HG02870 (cell line): Measurements from ENCODE around the gene CD48.

ENCODE experiments used
- ATAC-seq: cut with Tn5 transposase; IDR thresholded peaks from one replicate; pipeline ENCODE4 v1.9.1; 2021; ENCODE audit warnings: mild to moderate bottlenecking, moderate library complexity; ENCODE audit not compliant: unreplicated experiment

The CD48 gene

DNA sequence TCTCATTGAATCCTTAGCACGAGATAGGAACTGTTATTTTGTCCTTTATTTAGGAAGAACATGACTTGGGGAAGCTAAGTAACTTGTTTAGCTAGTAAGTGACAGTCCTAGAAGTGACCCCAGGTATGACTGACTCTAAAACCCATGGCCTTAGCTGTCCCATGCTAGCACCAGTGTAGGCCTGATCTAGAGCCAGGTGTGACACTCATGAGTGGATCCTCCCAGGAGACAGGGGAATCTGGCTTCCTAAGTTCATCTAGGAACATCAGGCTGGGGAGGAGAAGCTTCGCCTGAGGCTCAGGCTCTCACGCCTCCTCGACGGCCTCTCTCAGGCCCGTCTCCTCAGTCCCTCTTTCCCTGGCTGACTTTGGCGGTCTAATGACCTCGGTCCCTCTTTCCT lies 31.2 kb downstream of the CD48 start:
- ATAC-seq: no peak

DNA sequence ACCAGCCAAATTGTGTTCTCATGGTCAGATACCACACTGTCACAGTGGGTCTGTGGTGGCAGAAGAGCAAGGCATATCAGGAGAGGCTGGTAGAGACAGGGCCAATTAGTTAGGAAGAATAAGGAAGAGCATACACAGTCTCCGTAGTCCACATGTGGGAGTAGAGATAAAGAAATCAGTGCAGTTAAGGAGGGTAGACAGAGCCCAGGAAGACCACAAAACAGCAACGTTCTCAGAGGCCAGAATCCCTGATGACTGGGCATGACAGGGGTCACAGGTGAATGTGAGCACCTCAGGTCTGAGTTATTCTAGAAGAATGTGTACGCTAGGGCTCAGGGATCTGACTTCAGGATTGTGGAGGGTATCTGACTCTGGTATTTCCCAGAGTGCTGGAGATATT lies 31.7 kb downstream of the CD48 start:
- no peak for ATAC-seq

- no peak for ATAC-seq
Measured at GRCh38 chr1:160676869-160677597, 34.6 kb downstream of the CD48 start.

DNA sequence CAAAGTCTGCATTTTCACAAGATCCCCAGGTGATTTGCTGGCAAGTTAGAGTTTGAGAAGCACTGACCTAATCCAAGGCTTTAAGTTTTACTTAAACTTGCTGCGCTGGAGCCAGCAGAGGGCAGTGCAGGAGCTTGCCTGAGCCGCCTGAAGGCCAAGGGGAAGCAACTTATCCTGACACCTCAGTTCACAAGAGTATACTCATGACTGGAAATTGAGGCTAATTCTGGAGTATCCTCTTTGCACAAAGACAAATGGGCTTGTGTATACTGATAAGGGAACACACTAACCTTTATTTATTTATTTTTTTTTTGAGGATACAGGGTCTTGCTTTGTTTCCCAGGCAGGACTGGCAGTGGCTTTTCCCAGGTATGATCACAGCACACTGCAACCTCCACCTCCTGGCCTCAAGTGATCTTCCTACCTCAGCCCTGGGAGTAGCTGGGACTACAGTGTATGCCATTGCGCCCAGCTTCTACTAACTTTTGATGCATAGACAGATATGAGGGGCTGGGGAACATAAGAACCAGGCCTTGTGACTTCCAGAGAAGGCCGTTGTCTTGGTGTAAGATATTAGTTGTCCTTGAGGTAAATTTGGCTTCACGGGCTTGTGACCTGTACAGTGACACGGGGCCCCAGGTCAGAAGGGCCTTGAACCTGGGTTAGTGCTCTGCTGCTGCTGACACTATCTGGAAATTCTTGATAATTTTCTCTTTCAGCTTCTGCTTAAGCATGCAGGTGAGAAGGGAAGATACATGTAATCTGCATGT lies 35.8 kb downstream of the CD48 start:
- ATAC-seq: peak; percentile 50

DNA sequence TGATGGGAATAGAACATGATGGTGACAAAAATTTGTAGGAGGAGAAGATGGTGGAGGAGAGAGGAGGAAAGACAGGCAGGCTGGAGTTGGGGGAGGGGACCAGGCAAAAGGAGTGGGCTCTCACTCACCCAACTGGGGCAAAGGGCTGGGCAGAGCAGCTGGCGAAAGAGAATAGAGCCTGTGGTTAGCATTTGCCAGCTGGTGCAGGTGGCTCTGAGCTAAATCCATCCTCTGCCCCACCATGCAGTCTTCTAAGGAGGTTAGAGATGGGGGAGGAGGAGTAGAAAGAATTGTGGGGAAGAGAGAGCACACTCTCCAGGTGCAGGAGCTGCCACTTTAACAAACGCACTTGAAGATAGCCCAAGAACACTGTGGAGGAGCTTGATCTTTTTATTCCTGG lies 37.2 kb downstream of the CD48 start:
- ATAC-seq: no peak

- no peak for ATAC-seq
Measured at GRCh38 chr1:160672789-160673695, 38.6 kb downstream of the CD48 start.

- no peak for ATAC-seq
Measured at GRCh38 chr1:160671603-160672517, 39.8 kb downstream of the CD48 start.

- ATAC-seq: no peak
Measured at GRCh38 chr1:160670701-160671100, 40.9 kb downstream of the CD48 start.

DNA sequence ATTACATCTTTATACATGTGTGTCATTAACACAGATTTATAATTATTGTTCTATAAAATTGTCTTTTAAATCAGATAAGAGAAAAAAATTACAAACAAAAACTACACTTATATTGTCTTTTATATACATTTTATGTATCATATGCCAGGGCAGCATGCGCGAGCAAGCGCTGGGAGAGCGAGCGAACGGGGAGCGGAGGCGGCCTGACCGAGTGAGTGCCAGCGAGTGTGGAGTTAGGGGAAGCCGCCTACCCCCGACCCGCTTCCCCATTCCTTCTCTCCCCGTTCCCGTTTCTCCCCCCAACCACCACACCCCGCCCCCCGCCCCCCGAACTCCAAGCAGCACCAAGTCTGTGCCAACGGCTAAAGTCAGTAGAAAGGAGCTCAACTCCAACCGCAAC lies 41.8 kb downstream of the CD48 start:
- ATAC-seq: no peak

GRCh38 chr1:160669276-160669675 lies 42.3 kb downstream of the CD48 start:
- no peak for ATAC-seq

- no peak for ATAC-seq
Measured at GRCh38 chr1:160667896-160668295, 43.7 kb downstream of the CD48 start.

- ATAC-seq: no peak
Measured at GRCh38 chr1:160666079-160666442, 45.6 kb downstream of the CD48 start.

DNA sequence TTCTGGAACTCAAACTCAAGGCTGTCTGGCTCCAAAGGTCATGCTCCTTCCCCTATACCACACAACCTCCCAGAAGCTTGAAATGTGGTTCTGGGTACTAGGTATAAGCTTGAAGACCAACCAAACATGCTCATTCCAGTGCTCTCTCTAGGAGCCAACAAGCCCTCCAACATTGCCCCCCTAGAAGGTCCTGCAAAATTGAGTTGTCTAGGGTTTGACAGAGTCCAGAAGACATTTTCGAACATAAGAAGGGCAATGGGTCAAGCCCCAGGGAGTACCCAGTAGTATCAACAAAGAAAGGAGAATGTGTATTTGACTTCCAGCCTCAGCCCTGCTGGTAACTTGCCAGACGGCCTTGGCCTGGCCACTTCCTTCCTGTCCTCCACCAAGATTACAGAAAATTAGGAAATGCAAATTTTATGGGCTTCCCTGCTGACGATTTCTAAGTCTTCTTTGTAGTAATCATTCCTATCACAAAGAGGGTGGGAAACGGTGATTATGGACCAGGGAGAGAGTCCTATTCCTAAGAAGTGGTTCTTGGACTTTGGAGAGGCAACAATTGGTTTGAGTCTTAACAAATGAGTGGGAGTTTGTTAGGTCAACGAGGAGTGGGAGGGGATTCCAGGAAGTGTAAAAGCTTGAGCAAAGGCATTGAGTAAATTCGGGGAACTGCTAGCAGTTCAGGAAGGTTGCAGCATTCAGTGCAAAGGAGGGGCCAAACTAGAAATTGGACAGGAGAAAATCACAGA lies 46.1 kb downstream of the CD48 start:
- no peak for ATAC-seq

DNA sequence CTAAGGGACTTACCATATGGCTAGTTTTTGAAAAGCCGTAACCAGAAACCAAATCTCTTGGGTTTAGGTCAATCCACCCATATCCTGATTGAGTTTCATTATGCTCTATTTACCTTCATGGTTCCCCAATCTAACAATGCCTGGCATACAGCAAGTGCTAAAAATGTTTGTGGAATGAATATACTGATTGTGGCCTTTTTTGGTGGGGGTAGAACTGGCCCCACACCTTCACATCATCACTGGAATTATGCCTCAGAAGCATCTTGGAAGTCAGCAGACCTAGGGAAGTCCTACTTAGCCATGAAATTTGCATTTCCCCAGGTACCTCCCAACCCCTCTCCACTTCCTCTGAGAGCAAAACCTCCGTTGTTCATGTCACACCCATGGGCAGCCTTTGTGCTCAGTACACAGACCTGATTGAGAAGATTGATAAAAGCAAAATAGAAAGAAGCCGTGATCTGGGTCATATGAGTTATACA lies 47.0 kb downstream of the CD48 start:
- ATAC-seq: peak; percentile 73

GRCh38 chr1:160662910-160663309 lies 48.7 kb downstream of the CD48 start:
- no peak for ATAC-seq

DNA sequence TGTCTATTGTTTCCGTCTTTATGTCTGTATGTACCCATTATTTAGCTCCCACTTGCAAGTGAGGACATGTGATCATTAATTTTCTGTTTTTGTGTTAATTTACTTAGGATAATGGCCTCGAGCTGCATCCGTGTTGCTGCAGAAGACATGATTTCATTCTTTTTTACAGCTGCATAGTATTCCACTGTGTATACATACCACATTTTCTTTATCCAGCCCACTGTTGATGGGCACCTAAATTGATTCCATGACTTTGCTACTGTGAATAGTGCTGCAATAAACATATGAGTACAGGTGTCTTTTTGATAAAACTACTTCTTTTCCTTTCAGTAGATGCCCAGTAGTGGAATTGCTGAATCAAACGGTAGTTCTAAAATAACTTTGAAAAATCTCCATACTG lies 52.1 kb downstream of the CD48 start:
- ATAC-seq: no peak

- ATAC-seq: no peak
Measured at GRCh38 chr1:160658814-160659193, 52.8 kb downstream of the CD48 start.

- no peak for ATAC-seq
Measured at GRCh38 chr1:160658162-160658813, 53.3 kb downstream of the CD48 start.

GRCh38 chr1:160657250-160657781 lies 54.3 kb downstream of the CD48 start:
- ATAC-seq: no peak
